LNCAP (cell line): Measurements from ENCODE around the gene WDR37.

Experiments
- CTCF ChIP-seq: fragments of 450-650 bp; IDR thresholded peaks from 2 replicates; pipeline ENCODE4 v1.5.1; 2017; ENCODE audit warnings: mild to moderate bottlenecking

WDR37 gene

GRCh38 chr10:1083581-1083980, 27.4 kb downstream of the WDR37 start:
- no peak for TF ChIP-seq CTCF

GRCh38 chr10:1084011-1084950, 28.1 kb downstream of the WDR37 start:
- TF ChIP-seq CTCF = no peak

GRCh38 chr10:1085258-1085657, 29.1 kb downstream of the WDR37 start:
- TF ChIP-seq CTCF = no peak

DNA sequence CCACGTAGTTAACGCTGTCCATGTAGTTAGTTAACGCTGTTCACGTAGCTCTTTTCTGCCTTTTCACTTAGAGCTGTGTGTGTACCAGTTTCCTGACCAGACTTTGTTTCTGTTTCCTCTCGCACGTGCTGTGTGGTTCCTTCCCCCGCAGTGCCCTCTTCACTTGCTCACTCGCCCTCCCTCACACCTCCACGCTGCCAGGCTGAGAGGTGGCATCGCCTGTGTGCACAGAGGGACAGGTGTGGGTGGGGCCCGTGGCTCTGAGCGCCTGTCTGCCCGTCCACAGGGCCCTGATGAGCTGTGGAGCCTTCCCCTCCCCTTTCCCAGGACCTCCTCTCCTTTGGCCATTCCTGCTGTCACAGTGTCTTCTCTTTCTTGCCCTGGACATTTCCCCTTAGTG, 30.6 kb downstream of the WDR37 start:
- TF ChIP-seq CTCF = no peak

DNA sequence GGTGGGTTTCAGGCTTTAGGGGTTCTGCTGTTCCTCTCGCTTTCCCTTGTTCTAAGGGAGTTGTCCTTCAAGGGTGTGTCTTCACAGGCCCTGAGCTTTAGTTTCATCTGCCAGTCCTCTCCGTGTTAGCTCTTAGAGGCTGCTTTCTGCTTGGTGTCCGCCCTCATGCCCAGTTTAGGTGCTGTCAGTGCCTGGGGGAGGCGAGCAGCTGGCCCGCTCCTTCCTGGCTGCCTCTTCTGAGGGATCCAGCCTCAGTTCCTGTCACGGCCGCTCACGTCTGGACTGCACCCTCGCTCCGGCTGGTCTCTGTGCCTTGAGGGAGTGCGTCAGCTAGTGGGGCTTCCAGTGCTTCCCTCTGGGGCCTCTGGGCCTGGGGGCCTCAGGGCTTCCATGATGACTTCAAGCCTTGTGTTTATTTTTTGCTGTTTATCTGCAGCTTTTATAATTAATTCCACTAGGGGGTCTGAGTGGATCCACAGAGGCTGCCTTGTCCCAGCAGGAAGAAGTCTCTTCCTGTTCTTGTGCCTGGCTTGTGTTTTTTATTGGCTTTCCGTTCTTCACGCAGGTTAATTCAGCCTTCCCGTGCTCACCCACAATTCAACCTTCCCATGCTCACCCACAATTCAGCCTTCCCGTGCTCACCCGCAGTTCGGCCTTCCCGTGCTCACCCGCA, 33.0 kb downstream of the WDR37 start:
- no peak for TF ChIP-seq CTCF

GRCh38 chr10:1090696-1091095, 34.5 kb downstream of the WDR37 start:
- no peak for TF ChIP-seq CTCF

DNA sequence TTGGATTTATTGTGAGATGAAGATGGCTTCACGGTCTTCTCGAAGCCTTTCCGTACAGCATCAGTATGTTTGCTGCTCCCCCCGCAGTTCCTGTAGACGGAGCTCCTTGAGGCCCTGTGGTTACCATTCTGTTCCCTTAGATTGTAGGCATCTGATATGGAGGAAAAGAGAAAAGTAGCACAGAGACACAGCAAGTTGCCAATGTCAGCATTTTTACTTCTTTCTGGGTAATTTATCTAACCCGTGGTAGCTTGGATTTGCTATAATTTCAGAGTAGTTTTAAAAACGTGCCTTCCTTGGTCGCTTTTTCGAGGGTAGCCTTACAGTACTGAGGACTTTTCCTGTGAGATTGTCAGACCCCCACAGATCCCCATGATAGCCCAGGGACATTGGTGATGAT, 37.5 kb downstream of the WDR37 start:
- no peak for TF ChIP-seq CTCF
